Measurements from ENCODE around the gene NUDT22.

Gene NUDT22

DNA sequence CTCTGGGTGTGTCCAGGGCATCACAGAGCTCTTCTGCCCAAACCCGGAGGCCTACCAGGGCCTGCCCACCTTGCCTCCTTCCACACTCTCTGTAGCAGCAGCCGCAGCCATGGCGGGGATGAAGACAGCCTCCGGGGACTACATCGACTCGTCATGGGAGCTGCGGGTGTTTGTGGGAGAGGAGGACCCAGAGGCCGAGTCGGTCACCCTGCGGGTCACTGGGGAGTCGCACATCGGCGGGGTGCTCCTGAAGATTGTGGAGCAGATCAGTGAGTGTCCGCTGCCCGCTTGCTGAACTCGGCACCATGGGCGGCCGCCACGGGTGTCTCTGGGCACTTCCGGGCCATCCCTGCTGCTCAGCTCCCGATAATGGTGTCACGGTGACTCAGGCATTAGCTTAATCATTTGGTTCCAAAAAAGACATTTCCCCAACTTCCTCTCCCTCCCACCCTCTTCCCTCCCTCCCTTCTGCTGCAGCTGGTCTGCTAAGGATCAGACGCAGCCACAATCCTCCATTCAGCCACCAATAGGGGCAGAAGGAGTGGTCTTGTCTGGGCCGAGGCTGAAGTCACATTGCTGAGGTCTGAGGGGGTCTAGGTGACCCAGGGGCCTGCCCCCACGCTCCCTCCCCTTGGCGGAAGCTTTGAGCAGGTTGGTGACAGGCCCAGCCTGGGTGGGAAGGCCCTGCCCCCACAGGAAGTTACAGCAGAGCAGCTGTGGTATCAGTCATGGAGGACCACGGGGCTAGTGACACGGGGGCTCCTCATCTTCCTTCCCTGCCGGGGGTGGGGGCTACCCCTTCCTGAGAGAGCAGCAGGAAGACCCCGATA is 18.6 kb upstream of the NUDT22 start:
- peak; percentile 48 for DNase-seq (ENCODE audit: low read depth)

DNA sequence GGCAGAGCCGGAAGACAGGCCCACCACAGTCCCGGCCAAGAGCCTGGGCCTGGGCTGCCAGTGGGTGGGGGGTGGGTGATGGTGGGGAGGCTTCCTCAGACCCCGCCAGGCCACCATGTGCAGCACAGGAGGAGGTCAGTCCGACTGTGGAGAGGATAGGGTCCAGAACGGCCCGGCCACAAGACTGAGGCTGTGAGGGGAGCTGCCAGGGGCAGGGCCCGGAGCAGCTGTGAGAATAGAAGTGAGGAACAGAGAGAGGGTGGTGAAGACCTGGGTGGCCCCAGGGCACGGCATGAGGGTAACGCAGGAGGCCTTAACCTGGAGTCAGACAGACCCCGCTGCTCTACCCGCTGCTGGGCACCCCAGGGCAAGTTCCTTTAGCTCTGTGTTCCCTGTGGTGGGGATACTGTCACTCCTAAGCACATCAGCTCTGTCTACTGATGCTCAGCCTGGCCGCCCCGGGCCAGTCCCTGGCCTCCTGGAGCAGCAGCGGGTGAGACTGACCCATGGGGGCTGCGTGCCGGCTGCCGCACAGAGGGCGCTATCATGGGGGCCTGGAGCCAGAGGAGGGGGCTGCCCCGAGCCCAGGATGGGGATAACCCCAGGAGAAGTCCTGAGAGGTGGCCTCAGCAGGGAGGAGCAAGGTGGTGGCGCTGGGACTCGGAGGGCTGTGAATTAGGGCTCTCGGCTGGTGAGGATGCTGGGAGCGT is 17.8 kb upstream of the NUDT22 start:
- DNase-seq (ENCODE audit: low read depth), result no peak

GRCh38 chr11:64208796-64209562 is 17.1 kb upstream of the NUDT22 start:
- DNase-seq (ENCODE audit: low read depth), result no peak

GRCh38 chr11:64209563-64209843 is 16.6 kb upstream of the NUDT22 start:
- DNase-seq (ENCODE audit: low read depth), result no peak

DNA sequence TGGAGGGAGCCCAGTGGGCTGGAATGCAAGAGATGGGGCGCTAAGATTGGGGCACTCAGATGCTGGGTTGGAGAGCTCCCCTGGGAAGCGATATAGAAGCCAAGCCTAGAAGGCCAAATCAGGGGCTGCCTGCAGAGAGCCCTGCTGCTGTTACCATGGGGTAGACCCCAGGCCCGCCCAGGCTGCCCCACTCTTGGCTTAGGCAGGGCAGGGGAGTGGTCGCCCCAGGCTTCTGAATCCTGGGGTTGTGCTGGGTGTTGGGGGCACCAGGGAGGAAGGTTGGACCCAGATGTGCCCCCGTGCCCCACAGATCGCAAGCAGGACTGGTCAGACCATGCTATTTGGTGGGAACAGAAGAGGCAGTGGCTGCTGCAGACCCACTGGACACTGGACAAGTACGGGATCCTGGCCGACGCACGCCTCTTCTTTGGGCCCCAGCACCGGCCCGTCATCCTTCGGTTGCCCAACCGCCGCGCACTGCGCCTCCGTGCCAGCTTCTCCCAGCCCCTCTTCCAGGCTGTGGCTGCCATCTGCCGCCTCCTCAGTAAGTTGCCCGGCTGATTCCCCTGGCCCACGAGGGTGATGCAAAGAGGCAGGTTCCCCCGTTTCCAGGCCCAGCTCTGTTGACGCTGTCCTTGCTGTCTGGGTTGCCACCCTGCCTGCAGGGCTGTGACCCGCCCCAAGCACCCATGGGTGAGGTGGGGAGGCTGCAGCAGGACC is 15.6 kb upstream of the NUDT22 start:
- no peak for DNase-seq (ENCODE audit: low read depth)

- no peak for DNase-seq (ENCODE audit: low read depth)
Observed at GRCh38 chr11:64211181-64211872, 14.7 kb upstream of the NUDT22 start.

DNA sequence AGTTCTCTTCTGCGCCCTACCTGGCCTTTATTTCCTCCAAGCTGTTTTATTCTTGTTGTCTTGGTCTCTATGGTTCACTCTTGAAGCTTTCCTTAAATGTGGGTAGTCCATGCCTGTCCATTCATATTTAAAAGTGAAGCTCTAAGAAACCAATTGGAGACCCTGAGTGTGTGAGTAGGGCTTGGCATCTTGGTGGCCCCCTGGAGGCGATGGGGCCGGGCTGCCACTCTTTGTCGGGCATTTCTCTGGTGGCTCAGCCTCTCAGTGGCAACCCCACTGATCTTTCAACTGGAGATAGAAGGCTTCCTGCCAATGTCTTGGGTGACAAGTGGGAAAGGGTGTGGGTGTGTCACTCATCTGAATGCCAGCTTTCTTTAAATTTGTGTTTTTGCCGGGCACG is 9.2 kb upstream of the NUDT22 start:
- DNase-seq (ENCODE audit: low read depth), result no peak

DNA sequence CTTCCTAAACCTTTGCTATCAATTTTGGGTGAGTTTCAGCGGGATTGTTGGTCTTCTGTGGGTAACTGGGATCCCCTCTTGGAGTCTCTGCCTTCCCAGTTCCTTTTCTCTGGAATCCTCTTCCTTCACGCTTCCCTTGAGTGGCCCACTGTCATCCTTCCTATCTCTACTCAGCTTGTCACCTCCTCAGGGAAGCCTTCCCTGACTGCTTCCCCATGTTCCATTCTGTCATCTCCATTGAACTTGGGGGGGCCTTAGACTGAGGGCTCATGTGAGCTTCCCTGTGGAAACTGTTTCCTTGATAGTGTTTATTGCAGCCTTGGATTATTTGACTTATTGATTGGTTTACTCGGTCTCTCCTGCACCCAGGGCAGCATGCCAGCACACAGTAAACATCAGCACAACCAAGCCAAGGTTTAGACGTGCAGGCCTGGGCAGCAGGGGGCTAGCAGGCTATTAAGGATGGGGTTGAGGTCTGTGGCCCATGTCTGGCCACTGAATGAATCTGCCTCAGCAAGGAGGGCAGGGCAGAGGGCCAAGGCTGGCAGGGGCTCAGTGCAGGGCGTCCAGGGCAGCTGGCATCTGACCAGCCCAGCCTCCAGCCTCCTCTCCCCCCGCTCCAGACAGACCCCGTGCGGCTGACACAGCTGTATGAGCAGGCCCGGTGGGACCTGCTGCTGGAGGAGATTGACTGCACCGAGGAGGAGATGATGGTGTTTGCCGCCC is 7.3 kb upstream of the NUDT22 start:
- no peak for DNase-seq (ENCODE audit: low read depth)

DNA sequence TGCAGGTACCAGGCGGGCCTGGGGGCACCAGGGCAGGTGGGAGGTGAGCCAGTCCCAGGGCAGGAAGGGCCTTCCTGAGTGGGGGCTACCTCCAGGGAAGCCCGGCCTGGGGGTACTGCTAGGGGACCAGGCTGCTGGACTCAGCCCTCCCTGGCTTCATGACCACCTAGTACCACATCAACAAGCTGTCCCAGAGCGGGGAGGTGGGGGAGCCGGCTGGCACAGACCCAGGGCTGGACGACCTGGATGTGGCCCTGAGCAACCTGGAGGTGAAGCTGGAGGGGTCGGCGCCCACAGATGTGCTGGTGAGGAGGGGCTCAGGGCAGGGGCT is 6.8 kb upstream of the NUDT22 start:
- DNase-seq (ENCODE audit: low read depth), result no peak

- no peak for DNase-seq (ENCODE audit: low read depth)
Observed at GRCh38 chr11:64219755-64220154, 6.3 kb upstream of the NUDT22 start.

DNA sequence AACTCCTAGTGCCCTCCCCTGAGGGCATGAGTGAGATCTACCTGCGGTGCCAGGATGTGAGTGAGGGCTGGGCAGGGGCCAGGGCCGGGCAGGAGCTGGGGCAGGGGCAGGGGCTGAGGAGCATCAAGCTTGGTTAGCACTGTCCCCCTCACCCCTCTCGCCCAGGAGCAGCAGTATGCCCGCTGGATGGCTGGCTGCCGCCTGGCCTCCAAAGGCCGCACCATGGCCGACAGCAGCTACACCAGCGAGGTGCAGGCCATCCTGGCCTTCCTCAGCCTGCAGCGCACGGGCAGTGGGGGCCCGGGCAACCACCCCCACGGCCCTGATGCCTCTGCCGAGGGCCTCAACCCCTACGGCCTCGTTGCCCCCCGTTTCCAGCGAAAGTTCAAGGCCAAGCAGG is 5.8 kb upstream of the NUDT22 start:
- DNase-seq (ENCODE audit: low read depth), result no peak

- DNase-seq (ENCODE audit: low read depth), result no peak
Observed at GRCh38 chr11:64220798-64221197, 5.3 kb upstream of the NUDT22 start.

GRCh38 chr11:64222651-64223000 is 3.4 kb upstream of the NUDT22 start:
- no peak for DNase-seq (ENCODE audit: low read depth)

GRCh38 chr11:64223001-64223651 is 2.9 kb upstream of the NUDT22 start:
- no peak for DNase-seq (ENCODE audit: low read depth)

DNA sequence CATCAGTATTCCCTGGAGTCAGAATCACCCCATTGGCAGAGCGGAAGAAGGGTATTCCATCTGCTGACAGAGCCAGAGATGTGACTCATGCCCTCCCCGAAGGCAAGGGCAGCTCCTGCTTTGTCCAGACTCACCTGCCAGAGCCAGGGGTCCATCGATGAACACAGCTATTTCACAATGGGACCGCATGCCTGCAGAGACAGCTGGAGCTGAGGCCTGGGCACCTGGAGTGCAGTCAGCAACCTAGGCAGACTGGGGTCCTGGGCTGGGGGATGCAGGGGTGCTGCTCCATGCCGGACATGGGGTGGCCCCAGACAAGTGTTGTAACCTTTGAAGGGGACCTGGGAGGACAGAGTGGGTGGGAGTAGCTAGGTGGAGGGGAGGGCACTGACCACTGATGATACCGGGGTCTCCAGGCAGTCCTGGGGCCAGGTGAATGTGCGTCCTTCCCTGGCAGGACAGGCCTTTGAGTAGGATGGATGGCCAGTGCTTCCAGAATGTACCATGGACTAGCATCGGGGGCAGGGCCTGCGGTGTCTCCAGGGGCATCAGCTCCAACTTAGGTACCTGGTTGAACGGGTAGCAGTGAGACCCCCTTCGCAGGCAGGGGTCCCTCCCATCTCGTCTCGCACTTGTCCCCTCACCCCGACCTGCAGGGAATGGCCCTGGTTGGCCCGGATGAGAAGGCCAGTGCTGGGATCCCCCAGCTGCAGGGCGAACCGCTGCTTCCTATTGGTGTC is 1.8 kb upstream of the NUDT22 start:
- DNase-seq (ENCODE audit: low read depth), result no peak

- DNase-seq (ENCODE audit: low read depth), result no peak
Observed at GRCh38 chr11:64224891-64225607, 1.0 kb upstream of the NUDT22 start.

GRCh38 chr11:64226507-64227051 is 505 bp downstream of the NUDT22 start:
- DNase-seq (ENCODE audit: low read depth), result no peak

GRCh38 chr11:64227405-64227956 is 1.4 kb downstream of the NUDT22 start:
- DNase-seq (ENCODE audit: low read depth), result no peak

Data from non-pigmented ciliary epithelial cell (primary cell).